GM20431 (cell line): ENCODE measurements around the gene HGFAC.

ENCODE experiments used
- in situ Hi-C: fragments of 300-500 bp; cut with MseI, MboI; formaldehyde crosslinking; loops from one replicate; pipeline ENCODE4 v1.15.0; 2020; ENCODE audit warnings: low sequenced_read_pairs; ENCODE audit not compliant: unreplicated experiment

The HGFAC gene

GRCh38 chr4:3481783-3482393 is 40.1 kb downstream of the HGFAC start:
- in situ Hi-C loops: no loop called here

- in situ Hi-C loops: no loop called here
Measured at GRCh38 chr4:3482707-3483106, 40.9 kb downstream of the HGFAC start.

- in situ Hi-C loops: no loop called here
Measured at GRCh38 chr4:3483471-3483921, 41.7 kb downstream of the HGFAC start.

- in situ Hi-C loops: no loop called here
Measured at GRCh38 chr4:3484057-3484973, 42.5 kb downstream of the HGFAC start.

GRCh38 chr4:3485011-3485791 is 43.4 kb downstream of the HGFAC start:
- in situ Hi-C loops: no loop called here

- in situ Hi-C loops: no loop called here
Measured at GRCh38 chr4:3485886-3486540, 44.2 kb downstream of the HGFAC start.

GRCh38 chr4:3486541-3487540 is 45.1 kb downstream of the HGFAC start:
- in situ Hi-C loops: no loop called here

GRCh38 chr4:3487861-3488260 is 46.1 kb downstream of the HGFAC start:
- in situ Hi-C loops: no loop called here

GRCh38 chr4:3488820-3489219 is 47.1 kb downstream of the HGFAC start:
- in situ Hi-C loops: no loop called here

- in situ Hi-C loops: no loop called here
Measured at GRCh38 chr4:3489451-3489962, 47.7 kb downstream of the HGFAC start.

GRCh38 chr4:3491681-3492405 is 50.1 kb downstream of the HGFAC start:
- in situ Hi-C loops: no loop called here

- in situ Hi-C loops: no loop called here
Measured at GRCh38 chr4:3492741-3493719, 51.3 kb downstream of the HGFAC start.

- in situ Hi-C loops: no loop called here
Measured at GRCh38 chr4:3493720-3494461, 52.1 kb downstream of the HGFAC start.

- in situ Hi-C loops: no loop called here
Measured at GRCh38 chr4:3494462-3494871, 52.7 kb downstream of the HGFAC start.

GRCh38 chr4:3495204-3495975 is 53.6 kb downstream of the HGFAC start:
- in situ Hi-C loops: no loop called here

GRCh38 chr4:3496021-3496420 is 54.3 kb downstream of the HGFAC start:
- in situ Hi-C loops: no loop called here
